Neural cell (in vitro differentiated cells): ENCODE measurements around the gene SH3GLB2.

Experiments
- EP300 ChIP-seq: fragments of 450-650 bp; conservative IDR thresholded peaks from 2 replicates; pipeline ENCODE4 v1.6.1; 2014; ENCODE audit warnings: antibody characterized with exemption, mild to moderate bottlenecking, moderate library complexity; ENCODE audit not compliant: poor library complexity, severe bottlenecking
- EZH2 ChIP-seq: fragments of 200-600, 300-800 bp; shearing (Covaris generic), sonication (generic); IDR thresholded peaks from 2 replicates; pipeline ENCODE4 v1.6.1; 2014; ENCODE audit warnings: antibody characterized with exemption, low read length, borderline replicate concordance, mild to moderate bottlenecking; ENCODE audit not compliant: insufficient read depth, poor library complexity, severe bottlenecking
- MXI1 ChIP-seq: fragments of 450-650 bp; conservative IDR thresholded peaks from 2 replicates; pipeline ENCODE4 v1.6.1; 2014; ENCODE audit warnings: antibody characterized with exemption, mild to moderate bottlenecking; ENCODE audit not compliant: poor library complexity, severe bottlenecking
- POLR2AphosphoS5 ChIP-seq: IDR thresholded peaks from 2 replicates; pipeline ENCODE4 v1.6.1; 2012
- RAD21 ChIP-seq: fragments of 450-650 bp; conservative IDR thresholded peaks from 2 replicates; pipeline ENCODE4 v1.6.1; 2014; ENCODE audit warnings: antibody characterized with exemption, mild to moderate bottlenecking, moderate library complexity
- TAF1 ChIP-seq: IDR thresholded peaks from 2 replicates; pipeline ENCODE4 v1.6.1; 2012; ENCODE audit warnings: low read depth
- TF ChIP-seq, protein P1 (sequence below): fragments of 450-650 bp; IDR thresholded peaks from 2 replicates; pipeline ENCODE4 v1.5.1; 2014; ENCODE audit warnings: antibody characterized with exemption, mild to moderate bottlenecking, moderate library complexity; ENCODE audit not compliant: poor library complexity, severe bottlenecking

DNA sequence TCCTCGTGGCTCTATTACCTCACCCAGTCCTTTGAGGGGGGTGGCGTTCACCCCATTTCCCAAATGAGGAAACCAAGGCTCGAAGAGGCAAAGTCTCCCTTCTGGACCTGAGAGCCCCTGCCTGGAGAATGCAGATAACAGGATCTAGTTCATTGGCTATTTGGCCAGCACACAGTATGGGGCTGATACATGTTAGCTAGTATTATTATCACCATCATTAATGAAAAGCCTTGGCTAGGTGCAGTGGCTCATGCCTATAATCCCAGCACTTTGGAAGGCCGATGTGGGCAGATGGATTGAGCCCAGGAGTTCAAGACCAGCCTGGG is 4.3 kb downstream of the SH3GLB2 start:
- TF ChIP-seq RAD21 (no peak), TAF1 (no peak), EZH2 (no peak), MXI1 (no peak), EP300 (no peak), POLR2AphosphoS5 (no peak)
- TF ChIP-seq, protein P1, sequence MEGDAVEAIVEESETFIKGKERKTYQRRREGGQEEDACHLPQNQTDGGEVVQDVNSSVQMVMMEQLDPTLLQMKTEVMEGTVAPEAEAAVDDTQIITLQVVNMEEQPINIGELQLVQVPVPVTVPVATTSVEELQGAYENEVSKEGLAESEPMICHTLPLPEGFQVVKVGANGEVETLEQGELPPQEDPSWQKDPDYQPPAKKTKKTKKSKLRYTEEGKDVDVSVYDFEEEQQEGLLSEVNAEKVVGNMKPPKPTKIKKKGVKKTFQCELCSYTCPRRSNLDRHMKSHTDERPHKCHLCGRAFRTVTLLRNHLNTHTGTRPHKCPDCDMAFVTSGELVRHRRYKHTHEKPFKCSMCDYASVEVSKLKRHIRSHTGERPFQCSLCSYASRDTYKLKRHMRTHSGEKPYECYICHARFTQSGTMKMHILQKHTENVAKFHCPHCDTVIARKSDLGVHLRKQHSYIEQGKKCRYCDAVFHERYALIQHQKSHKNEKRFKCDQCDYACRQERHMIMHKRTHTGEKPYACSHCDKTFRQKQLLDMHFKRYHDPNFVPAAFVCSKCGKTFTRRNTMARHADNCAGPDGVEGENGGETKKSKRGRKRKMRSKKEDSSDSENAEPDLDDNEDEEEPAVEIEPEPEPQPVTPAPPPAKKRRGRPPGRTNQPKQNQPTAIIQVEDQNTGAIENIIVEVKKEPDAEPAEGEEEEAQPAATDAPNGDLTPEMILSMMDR = no peak
